ENCODE data around the gene UQCR11. TPM values are rescaled to one million over a fixed set of nuclear protein-coding genes. Genes with fewer than 3 reads are reported as not detected.

UQCR11 gene
- total RNA-seq, 2 experiments from 2014 or later = 86.2 to 187 TPM

DNA sequence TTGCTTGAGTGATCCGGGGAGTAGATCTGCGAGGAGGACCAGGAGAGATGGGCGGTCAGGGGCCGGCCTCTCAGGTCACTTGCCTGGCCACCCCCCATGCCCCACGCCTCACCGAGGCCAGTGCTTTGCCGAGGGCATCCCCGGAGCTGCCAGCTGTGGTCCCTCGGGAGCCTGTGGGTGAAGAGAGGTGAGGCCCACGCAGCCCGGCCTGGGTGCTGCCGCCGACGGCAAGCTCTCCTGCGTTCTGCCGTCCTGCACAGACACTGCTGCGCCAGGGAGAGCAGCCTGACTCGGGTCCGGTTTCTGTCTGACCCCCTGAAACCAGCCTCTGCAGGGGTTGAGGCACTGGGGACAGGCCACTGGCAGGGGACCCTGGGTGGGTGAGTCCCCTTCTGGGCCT, 15.8 kb upstream of the UQCR11 start:
- POLR2A ChIA-PET = no interaction called here
- Histone ChIP-seq H3K4me1 (ENCODE audit: insufficient read depth, low read length, poor library complexity, severe bottlenecking) (peaks cover 60% of the 10 kb centered on the region), H3K79me2 (ENCODE audit: insufficient read depth, low read depth, low read length) (peaks cover 21% of the 10 kb centered on the region; the same call in 1 of the 2 replicates), H3K4me3 (ENCODE audit: low read depth, low read length, poor library complexity, severe bottlenecking) (no peak overlapping the region), H2AFZ (ENCODE audit: low read length) (no peak overlapping the region), H4K20me1 (ENCODE audit: insufficient read depth, low read length) (no peaks in the 10 kb centered on the region), H3K9me2 (ENCODE audit: insufficient read depth, low read length) (no peaks in the 10 kb centered on the region), H3K9me3 (ENCODE audit: low read length) (no peaks in the 10 kb centered on the region), H3K27ac (ENCODE audit: low read depth, low read length, poor library complexity, severe bottlenecking) (peak overlapping the region; percentile 30), H3K36me3 (ENCODE audit: insufficient read depth, low read length) (peaks cover 100% of the 10 kb centered on the region), H3K4me2 (ENCODE audit: low read length) (no peak overlapping the region)
- BruUV-seq (replicated peaks) = no TSS peak
- intact Hi-C loops (cut with micrococcal nuclease; ENCODE audit: unreplicated experiment) = no loop called here
- DNase-seq (ENCODE audit: low spot score) = no peak
- CTCF ChIA-PET (ENCODE audit: unreplicated experiment) = no interaction called here
- TF ChIP-seq, protein P1, sequence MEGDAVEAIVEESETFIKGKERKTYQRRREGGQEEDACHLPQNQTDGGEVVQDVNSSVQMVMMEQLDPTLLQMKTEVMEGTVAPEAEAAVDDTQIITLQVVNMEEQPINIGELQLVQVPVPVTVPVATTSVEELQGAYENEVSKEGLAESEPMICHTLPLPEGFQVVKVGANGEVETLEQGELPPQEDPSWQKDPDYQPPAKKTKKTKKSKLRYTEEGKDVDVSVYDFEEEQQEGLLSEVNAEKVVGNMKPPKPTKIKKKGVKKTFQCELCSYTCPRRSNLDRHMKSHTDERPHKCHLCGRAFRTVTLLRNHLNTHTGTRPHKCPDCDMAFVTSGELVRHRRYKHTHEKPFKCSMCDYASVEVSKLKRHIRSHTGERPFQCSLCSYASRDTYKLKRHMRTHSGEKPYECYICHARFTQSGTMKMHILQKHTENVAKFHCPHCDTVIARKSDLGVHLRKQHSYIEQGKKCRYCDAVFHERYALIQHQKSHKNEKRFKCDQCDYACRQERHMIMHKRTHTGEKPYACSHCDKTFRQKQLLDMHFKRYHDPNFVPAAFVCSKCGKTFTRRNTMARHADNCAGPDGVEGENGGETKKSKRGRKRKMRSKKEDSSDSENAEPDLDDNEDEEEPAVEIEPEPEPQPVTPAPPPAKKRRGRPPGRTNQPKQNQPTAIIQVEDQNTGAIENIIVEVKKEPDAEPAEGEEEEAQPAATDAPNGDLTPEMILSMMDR (conservative IDR thresholded peaks at IDR 0.05; ENCODE audit: low read length) = no peak
- no peak for TF ChIP-seq EZH2phosphoT487 (IDR thresholded peaks at IDR 0.05; ENCODE audit: borderline replicate concordance, low read depth, low read length)

DNA sequence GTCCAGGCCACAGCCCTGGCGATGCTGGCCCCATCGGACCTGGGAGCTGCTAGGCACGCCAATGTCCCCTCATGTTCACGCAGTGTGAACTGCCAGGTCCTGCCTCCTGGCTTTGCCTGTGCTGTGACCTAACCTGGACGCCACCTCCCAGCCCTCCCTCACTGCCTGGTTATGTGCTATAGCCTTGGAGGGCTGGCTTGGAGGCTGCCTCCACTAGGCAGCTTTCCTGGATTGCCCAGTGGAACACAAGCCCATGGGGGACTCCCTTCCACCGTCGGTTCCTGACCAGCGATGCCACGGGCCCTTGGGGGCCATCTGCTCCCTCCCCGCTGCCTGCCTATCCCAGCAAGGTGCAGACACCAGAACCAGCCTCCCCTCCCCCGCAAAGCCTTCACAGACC, 15.2 kb upstream of the UQCR11 start:
- Histone ChIP-seq H3K4me1 (ENCODE audit: insufficient read depth, low read length, poor library complexity, severe bottlenecking) (peaks cover 60% of the 10 kb centered on the region), H2AFZ (ENCODE audit: low read length) (no peak overlapping the region), H3K9me2 (ENCODE audit: insufficient read depth, low read length) (no peaks in the 10 kb centered on the region), H3K36me3 (ENCODE audit: insufficient read depth, low read length) (peaks cover 100% of the 10 kb centered on the region), H3K4me3 (ENCODE audit: low read depth, low read length, poor library complexity, severe bottlenecking) (no peak overlapping the region), H3K27ac (ENCODE audit: low read depth, low read length, poor library complexity, severe bottlenecking) (peak overlapping the region; percentile 30), H4K20me1 (ENCODE audit: insufficient read depth, low read length) (no peaks in the 10 kb centered on the region), H3K4me2 (ENCODE audit: low read length) (no peak overlapping the region), H3K79me2 (ENCODE audit: insufficient read depth, low read depth, low read length) (peaks cover 25% of the 10 kb centered on the region; the same call in 1 of the 2 replicates), H3K9me3 (ENCODE audit: low read length) (no peaks in the 10 kb centered on the region)
- ChIA-PET POLR2A (no interaction called here), CTCF (ENCODE audit: unreplicated experiment) (no interaction called here)
- BruUV-seq (replicated peaks) = no TSS peak
- no peak for DNase-seq (ENCODE audit: low spot score)
- TF ChIP-seq, protein P1 (conservative IDR thresholded peaks at IDR 0.05; ENCODE audit: low read length) = no peak
- TF ChIP-seq EZH2phosphoT487 (IDR thresholded peaks at IDR 0.05; ENCODE audit: borderline replicate concordance, low read depth, low read length) = no peak
- intact Hi-C loops (cut with micrococcal nuclease; ENCODE audit: unreplicated experiment) = no loop called here

DNA sequence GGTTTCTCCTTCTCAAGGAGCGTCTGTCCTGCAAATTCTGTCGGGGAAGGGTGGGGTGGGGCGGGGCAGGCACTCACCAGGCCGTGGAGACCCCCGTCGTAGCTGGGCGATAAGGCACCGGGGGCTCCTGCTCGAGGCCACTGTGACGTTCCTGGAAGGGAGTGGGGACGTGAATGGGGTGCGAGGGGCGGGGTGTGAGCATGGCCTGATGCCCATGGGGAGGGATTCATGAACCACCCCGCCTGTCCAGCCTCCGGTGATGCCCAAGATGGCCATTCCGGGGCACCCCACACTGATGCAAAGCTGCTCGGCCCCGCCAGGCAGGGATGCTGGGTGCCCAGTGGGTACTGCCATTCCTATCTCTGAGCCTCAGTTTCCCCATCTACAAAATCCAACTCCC, 14.4 kb upstream of the UQCR11 start:
- intact Hi-C loops (cut with micrococcal nuclease; ENCODE audit: unreplicated experiment) = loop anchor here (2.0 kb wide), 1 partner anchor 29 kb away; no protein-coding TSS in a partner anchor
- BruUV-seq (replicated peaks) = no TSS peak
- H3K9me2 ChIP-seq (ENCODE audit: insufficient read depth, low read length) = no peaks in the 10 kb centered on the region
- TF ChIP-seq, protein P1 (conservative IDR thresholded peaks at IDR 0.05; ENCODE audit: low read length) = no peak
- no peak for TF ChIP-seq EZH2phosphoT487 (IDR thresholded peaks at IDR 0.05; ENCODE audit: borderline replicate concordance, low read depth, low read length)
- H3K9me3 ChIP-seq (ENCODE audit: low read length) = no peaks in the 10 kb centered on the region
- H3K79me2 ChIP-seq (ENCODE audit: insufficient read depth, low read depth, low read length) = peaks cover 25% of the 10 kb centered on the region; the same call in 1 of the 2 replicates
- H3K4me1 ChIP-seq (ENCODE audit: insufficient read depth, low read length, poor library complexity, severe bottlenecking) = peaks cover 60% of the 10 kb centered on the region
- no peak overlapping the region for H2AFZ ChIP-seq (ENCODE audit: low read length)
- H3K4me2 ChIP-seq (ENCODE audit: low read length) = no peak overlapping the region
- CTCF ChIA-PET (ENCODE audit: unreplicated experiment) = no interaction called here
- no peaks in the 10 kb centered on the region for H4K20me1 ChIP-seq (ENCODE audit: insufficient read depth, low read length)
- no peak overlapping the region for H3K27ac ChIP-seq (ENCODE audit: low read depth, low read length, poor library complexity, severe bottlenecking)
- H3K36me3 ChIP-seq (ENCODE audit: insufficient read depth, low read length) = peaks cover 100% of the 10 kb centered on the region
- POLR2A ChIA-PET = no interaction called here
- H3K4me3 ChIP-seq (ENCODE audit: low read depth, low read length, poor library complexity, severe bottlenecking) = no peak overlapping the region
- DNase-seq (ENCODE audit: low spot score) = no peak
